Epithelial cell of proximal tubule (primary cell): ENCODE measurements around the gene SPATS1. TPM values are rescaled to one million over a fixed set of nuclear protein-coding genes. Genes with fewer than 3 reads are reported as not detected.
"Not testable (repeated sequence)": the region's sequence is repeated elsewhere in the genome, so short reads cannot be mapped to it uniquely, and the experiment has no call there.

ENCODE experiments used
- DNase-seq: peaks from one replicate; pipeline ENCODE4 v3.0.0-alpha.2; 2011; ENCODE audit warnings: low read depth
- H3K4me3 ChIP-seq: 2 replicates; pipeline ENCODE4 v1.5.1; 2011; ENCODE audit warnings: low read depth, mild to moderate bottlenecking, low read length
- CTCF ChIP-seq: conservative IDR thresholded peaks from 2 replicates; pipeline ENCODE4 v1.5.1; 2012; ENCODE audit warnings: low read depth, mild to moderate bottlenecking, low read length
- total RNA-seq: library from RNA; depleted of rRNA; stranded (reverse); fragments of >200 nt; gene quantifications from 2 replicates; pipeline ENCODE4 v1.2.3, GENCODE V29; 2015

SPATS1 gene
- total RNA-seq, 1 donor from 2014 or later, result not detected

DNA sequence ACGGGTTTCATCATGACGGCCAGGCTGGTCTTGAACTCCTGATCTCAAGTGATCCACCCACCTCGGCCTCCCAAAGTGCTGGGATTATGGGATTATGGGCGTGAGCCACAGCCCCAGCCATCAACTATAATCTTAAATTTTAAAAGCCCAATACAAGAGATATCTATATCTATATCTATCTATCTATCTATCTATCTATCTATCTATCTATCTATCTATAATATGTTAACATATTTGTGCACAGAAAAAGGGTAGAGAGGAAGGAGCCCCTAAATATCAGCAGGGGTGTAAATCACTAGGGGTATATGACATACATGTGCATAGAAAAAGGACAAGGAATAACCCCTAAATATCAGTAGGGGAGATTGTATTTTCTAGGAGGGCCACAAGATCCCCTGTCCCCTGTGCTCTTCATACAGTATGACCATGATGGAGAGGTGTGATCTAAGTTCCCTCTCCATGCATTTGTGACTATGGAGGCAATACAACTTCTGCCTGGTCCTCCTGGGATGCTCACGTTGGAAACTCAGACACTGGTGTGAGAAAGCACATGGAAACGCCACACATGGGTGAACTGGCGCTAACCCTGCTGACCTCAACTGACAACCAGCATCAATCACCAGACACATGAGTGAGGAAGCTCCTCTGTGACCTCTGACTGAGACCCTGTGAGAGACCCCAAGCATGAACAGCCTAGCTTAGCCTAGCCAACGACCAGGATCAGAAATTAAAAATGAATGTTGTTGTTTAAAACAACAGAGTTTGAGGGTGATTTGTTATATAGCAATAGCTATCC is 1.2 kb upstream of the SPATS1 start:
- no peak overlapping the region for H3K4me3 ChIP-seq
- DNase-seq, result no peak
- TF ChIP-seq CTCF, result no peak

GRCh38 chr6:44342052-44342451 is 398 bp upstream of the SPATS1 start:
- TF ChIP-seq CTCF, result no peak
- DNase-seq, result no peak
- H3K4me3 ChIP-seq, result no peak overlapping the region

- not testable (repeated sequence) for DNase-seq, H3K4me3 ChIP-seq
Observed at GRCh38 chr6:44346818-44347217, 4.4 kb downstream of the SPATS1 start.

DNA sequence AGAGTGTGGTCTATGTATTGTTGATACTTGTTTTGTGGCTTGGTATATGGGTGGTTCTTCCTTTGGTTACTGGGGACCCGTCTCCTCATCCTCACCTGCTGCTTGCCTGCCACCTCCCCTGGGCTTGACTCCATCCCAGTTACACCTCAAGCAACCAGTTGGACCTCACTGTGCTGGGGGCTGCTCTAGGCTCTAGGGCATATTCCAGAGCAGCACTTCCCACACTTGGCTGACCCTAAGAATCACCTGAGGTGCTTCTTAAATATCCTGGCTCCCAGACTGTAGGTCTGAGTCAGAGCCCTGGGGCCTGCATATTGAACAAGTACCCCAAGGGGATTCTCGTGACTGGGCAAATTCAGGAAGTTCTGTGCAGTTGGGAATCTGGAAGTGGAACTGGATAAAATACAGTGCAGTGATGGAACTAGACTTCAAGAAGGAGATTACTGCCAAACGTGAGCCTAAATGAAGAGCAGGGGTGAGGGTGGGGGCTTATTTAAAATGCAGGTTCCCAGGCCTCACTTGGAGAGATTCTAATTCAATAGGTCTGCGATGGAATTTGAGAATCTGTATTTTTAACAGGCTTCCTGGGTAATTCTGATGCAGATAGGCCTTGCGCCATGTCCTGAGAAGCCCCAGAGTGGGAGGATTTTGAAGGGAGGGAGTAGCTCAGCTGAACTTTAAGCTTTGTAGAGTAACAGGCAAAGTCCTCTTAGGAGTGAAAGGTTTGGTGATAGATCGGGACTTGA is 7.6 kb downstream of the SPATS1 start:
- DNase-seq, result no peak
- H3K4me3 ChIP-seq, result no peak overlapping the region
- no peak for TF ChIP-seq CTCF

DNA sequence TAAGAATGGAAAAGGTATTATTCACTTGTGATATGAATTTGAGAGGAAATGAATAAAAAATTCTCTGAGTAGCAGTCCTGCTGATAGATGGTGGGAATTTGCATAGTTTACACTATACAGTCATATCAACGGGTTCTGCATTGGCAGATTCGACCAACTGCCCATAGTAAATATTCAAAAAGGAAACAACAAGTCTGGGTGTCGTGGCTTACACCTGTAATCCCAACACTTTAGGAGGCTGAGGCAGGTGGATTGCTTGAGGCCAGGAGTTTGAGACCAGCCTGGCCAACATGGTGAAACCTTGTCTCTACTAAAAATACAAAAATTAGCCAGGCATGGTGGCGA is 8.2 kb downstream of the SPATS1 start:
- H3K4me3 ChIP-seq, DNase-seq: not testable (repeated sequence)

- TF ChIP-seq CTCF, result no peak
- DNase-seq, result no peak
- H3K4me3 ChIP-seq, result no peak overlapping the region
Observed at GRCh38 chr6:44352259-44352658, 9.8 kb downstream of the SPATS1 start.

DNA sequence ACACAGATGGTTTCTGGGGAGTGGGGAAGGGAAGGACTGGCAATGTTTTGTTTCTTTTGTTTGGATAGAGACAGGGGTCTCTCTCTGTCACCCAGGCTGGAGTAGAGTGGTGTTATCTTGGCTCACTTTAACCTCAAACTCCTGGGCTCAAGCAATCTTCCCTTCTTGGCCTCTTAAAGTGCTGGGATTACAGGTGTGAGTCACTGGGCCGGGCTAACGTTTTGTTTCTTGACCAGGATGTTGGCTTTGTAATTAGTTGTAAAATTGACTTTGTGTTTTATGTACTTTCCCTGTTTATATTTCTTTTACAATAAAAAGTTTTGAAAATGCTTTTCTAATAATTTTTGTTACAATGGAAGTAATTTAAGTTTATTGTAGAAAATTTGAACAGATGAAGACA is 10.9 kb downstream of the SPATS1 start:
- no peak for DNase-seq
- no peak overlapping the region for H3K4me3 ChIP-seq

More for the DNA sequence above, 10.9 kb downstream of the SPATS1 start:
- no peak for TF ChIP-seq CTCF
